RWPE2 (cell line): Measurements from ENCODE around the gene PDE11A.

Experiments used
- ATAC-seq: fragments of 200-7000 bp; cut with Tn5 transposase; 3 replicates; pipeline ENCODE4 v1.9.1; 2021; ENCODE audit warnings: low read depth
- DNase-seq: peaks from one replicate; pipeline ENCODE4 v3.0.0-alpha.2; 2020; ENCODE audit warnings: low spot score
- H3K27ac ChIP-seq: fragments of 450-650 bp; 2 replicates; pipeline ENCODE4 v1.5.1; 2017; ENCODE audit warnings: mild to moderate bottlenecking; ENCODE audit not compliant: poor library complexity, severe bottlenecking
- H3K27me3 ChIP-seq: fragments of 250-450 bp; sonication (Bioruptor Pico); 2 replicates; pipeline ENCODE4 v1.5.1; 2021; ENCODE audit warnings: mild to moderate bottlenecking, moderate library complexity; ENCODE audit not compliant: insufficient read depth, poor library complexity, severe bottlenecking
- H3K36me3 ChIP-seq: fragments of 250-450 bp; sonication (Bioruptor Pico); 2 replicates; pipeline ENCODE4 v1.5.1; 2020; ENCODE audit warnings: low read depth, mild to moderate bottlenecking, moderate library complexity
- H3K4me1 ChIP-seq: fragments of 250-450 bp; sonication (Bioruptor Pico); 2 replicates; pipeline ENCODE4 v1.5.1; 2021; ENCODE audit warnings: mild to moderate bottlenecking, moderate library complexity; ENCODE audit not compliant: insufficient read depth, poor library complexity, severe bottlenecking
- H3K4me3 ChIP-seq: fragments of 250-450 bp; sonication (Bioruptor Pico); 2 replicates; pipeline ENCODE4 v1.5.1; 2021; ENCODE audit warnings: mild to moderate bottlenecking, moderate library complexity; ENCODE audit not compliant: severe bottlenecking
- H3K9me3 ChIP-seq: fragments of 250-450 bp; sonication (Bioruptor Pico); 2 replicates; pipeline ENCODE4 v1.5.1; 2021; ENCODE audit warnings: mild to moderate bottlenecking, moderate library complexity; ENCODE audit not compliant: severe bottlenecking
- CTCF ChIP-seq: fragments of 450-650 bp; IDR thresholded peaks from one replicate; pipeline ENCODE4 v1.5.1; 2017; ENCODE audit warnings: mild to moderate bottlenecking, moderate library complexity; ENCODE audit not compliant: poor library complexity, severe bottlenecking

The PDE11A gene

GRCh38 chr2:177900082-177900481 is 172.5 kb downstream of the PDE11A start:
- no peak overlapping the region for H3K27ac ChIP-seq
- no peaks in the 10 kb centered on the region for H3K4me1 ChIP-seq
- no peak for DNase-seq
- no peaks in the 10 kb centered on the region for H3K27me3 ChIP-seq
- TF ChIP-seq CTCF, result no peak
- no peaks in the 10 kb centered on the region for H3K9me3 ChIP-seq
- H3K36me3 ChIP-seq, result no peaks in the 10 kb centered on the region
- ATAC-seq, result peak; percentile 88
- no peak overlapping the region for H3K4me3 ChIP-seq

- ATAC-seq (no peak), DNase-seq (no peak)
- H3K4me1 ChIP-seq, result no peaks in the 10 kb centered on the region
- TF ChIP-seq CTCF, result no peak
- no peaks in the 10 kb centered on the region for H3K36me3 ChIP-seq
- H3K27ac ChIP-seq, result no peak overlapping the region
- no peaks in the 10 kb centered on the region for H3K9me3 ChIP-seq
- H3K4me3 ChIP-seq, result no peak overlapping the region
- no peaks in the 10 kb centered on the region for H3K27me3 ChIP-seq
Observed at GRCh38 chr2:177897278-177897677, 175.3 kb downstream of the PDE11A start.

GRCh38 chr2:177896587-177896986 is 176.0 kb downstream of the PDE11A start:
- no peaks in the 10 kb centered on the region for H3K36me3 ChIP-seq
- H3K27ac ChIP-seq, result no peak overlapping the region
- no peaks in the 10 kb centered on the region for H3K9me3 ChIP-seq
- no peak for TF ChIP-seq CTCF
- ATAC-seq, result no peak
- H3K4me3 ChIP-seq, result no peak overlapping the region
- no peaks in the 10 kb centered on the region for H3K4me1 ChIP-seq
- DNase-seq, result no peak
- no peaks in the 10 kb centered on the region for H3K27me3 ChIP-seq

- Histone ChIP-seq H3K9me3 (no peaks in the 10 kb centered on the region), H3K27ac (no peak overlapping the region), H3K4me1 (no peaks in the 10 kb centered on the region), H3K36me3 (no peaks in the 10 kb centered on the region), H3K27me3 (no peaks in the 10 kb centered on the region), H3K4me3 (no peak overlapping the region)
- DNase-seq, result no peak
- no peak for ATAC-seq
- TF ChIP-seq CTCF, result no peak
Observed at GRCh38 chr2:177894546-177894945, 178.0 kb downstream of the PDE11A start.

- H3K4me1 ChIP-seq, result no peaks in the 10 kb centered on the region
- H3K4me3 ChIP-seq, result no peak overlapping the region
- TF ChIP-seq CTCF, result no peak
- H3K27ac ChIP-seq, result no peak overlapping the region
- H3K9me3 ChIP-seq, result no peaks in the 10 kb centered on the region
- ATAC-seq, result no peak
- no peaks in the 10 kb centered on the region for H3K27me3 ChIP-seq
- DNase-seq, result no peak
- H3K36me3 ChIP-seq, result no peaks in the 10 kb centered on the region
Observed at GRCh38 chr2:177893880-177894279, 178.7 kb downstream of the PDE11A start.
